ENCODE results near the gene ROBO1.
"Not testable (repeated sequence)": the region's sequence is repeated elsewhere in the genome, so short reads cannot be mapped to it uniquely, and the experiment has no call there.

ROBO1 gene

DNA sequence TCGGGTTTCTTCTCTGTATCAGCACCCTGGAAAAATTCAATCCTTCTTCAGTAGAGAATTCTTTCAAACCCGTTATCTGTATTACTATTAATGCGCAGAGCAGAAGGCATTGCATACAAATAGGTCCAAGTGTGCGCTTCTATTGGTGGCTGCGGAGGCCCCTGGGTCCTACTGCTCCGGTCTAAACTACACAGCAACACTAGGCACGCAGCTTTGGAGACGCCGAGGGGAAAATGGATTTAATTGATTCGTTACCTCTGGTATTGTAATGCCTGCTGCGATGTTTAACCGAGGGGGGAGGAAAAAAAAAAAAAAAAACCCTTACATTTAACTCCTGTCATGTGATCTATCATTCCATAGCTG is at the start of gene ROBO1:
TSS of gene ROBO1 (minus strand) at position 94 of the 363 bp plus-strand sequence.
- DNase-seq: no peak

DNA sequence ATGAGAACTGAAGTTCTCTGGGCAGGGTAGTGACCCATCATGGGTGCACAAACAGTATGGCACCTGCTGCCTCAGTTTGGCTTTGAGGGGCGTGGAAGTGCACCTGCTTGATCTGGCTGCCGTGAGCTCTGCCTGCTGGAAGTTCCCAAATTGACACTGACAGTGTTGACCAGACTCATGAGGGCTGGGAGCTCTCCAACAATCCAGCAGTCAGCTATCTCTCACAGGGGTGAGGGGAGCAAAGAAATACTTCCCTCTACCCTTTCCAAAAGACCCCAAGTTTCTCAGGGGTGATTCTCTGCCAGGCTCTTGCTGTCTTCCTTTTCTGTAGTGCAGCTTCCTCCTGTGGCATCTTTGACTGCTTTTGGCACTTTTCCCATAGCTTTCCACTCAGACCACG is 49.4 kb upstream of the ROBO1 start:
- DNase-seq: no peak

DNA sequence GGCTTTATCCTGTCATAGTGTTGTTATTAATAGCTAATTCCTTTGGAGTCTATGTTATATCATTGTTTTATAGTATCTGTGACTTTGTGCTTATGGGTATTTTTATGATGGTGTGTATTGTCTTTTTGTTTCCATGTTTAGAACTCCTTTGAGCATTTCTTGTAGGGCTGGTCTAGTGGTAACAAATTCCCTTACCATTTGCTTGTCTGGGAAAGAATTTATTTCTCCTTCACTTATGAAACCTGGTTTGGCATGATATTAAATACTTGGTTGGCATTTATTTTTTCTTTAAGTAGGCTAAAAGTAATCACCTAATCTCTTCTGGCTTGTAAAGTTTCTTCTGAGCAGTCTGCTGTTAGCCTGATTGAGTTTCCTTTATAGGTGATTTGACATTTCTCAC is 47.7 kb upstream of the ROBO1 start:
- DNase-seq: no peak

DNA sequence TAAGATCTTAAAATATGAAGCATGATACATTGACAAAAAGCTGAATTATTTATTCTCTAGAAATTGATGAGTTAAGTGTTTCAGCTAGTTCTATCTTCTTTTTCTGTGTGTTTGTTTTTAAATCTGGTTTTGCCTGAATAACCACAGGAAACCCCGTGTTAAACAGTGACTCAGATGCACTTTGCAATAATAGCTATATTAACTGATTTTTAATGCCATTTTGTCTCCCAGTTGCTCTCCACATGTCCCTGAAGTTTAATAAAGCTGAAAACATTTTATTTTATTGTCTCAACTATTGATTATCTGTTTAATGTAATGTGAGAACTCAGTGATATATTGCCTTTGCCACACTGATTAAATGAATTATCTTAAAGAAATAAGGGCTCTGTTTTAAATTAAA is 42.8 kb upstream of the ROBO1 start:
- DNase-seq: no peak

DNA sequence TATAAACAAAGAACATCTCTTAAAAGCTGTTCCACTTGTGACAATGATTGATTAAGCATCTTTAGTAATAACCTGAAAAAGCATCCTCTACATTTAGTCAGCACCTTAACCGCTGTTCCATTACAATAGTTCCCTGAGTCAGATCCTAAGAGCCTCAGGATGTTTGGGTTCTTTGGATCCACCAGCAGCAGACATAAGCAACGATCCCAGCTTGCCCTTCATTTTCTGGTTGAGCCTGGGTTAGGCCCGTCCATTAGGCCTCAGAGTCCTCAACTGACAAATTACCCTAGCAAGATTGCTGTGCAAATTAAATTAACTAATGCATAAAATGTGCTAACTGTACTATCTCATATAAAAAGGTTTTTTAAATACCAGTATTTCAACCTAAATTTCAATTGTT is 42.3 kb upstream of the ROBO1 start:
- no peak for DNase-seq

DNA sequence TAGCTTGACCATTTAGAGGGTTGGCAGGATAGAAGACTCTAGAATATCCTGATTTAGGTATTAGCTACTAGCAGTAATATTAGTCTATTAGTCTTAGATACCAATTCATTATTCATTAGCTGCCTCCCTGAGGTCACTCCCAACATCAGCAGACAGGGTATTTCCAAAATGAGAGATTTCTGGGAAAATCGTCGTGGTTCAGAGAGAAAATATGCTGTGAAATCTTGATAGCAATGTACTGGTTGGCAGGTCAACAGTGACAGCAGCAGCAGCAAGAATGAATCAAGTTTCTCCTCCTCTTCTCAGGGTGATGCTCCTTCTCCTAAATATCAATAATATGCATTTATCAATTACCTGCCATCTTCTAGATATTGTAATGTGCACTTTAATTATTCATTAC is 41.3 kb upstream of the ROBO1 start:
- DNase-seq: no peak

DNA sequence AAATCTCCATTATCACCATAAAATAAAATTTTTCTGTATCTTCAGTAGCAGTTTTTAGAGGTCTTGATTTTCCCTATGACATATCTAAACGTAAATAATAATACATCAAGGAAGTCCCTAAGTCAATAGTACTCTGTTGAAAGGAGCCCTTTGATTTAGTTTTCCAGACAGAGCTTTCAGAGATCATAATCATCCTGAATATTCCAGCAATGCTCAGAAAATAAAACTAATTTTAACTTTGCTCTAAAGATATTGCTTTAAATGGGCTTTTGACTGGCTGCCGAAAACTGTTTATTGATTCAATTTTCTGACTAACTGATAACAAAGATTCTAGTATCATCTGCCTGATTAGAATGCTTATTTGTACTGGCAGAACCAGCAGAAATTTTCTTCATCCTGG is 40.7 kb upstream of the ROBO1 start:
- no peak for DNase-seq

DNA sequence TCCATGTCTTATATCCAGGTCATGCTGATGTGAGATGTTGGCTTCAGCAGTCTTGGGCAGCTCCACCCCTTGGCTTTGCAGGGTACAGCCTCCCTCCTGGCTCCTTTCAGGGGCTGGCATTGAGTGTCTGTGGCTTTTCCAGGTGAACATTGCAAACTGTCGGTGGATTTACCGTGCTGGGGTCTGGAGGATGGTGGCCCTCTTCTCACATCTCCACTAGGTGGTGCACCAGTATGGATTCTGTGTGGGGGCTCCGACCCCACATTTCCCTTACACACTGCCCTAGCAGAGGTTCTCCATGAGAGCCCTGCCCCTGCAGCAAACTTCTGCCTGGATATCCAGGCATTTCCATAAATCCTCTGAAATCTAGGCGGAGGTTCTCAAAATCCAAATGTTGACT is 22.4 kb upstream of the ROBO1 start:
- not testable (repeated sequence) for DNase-seq

DNA sequence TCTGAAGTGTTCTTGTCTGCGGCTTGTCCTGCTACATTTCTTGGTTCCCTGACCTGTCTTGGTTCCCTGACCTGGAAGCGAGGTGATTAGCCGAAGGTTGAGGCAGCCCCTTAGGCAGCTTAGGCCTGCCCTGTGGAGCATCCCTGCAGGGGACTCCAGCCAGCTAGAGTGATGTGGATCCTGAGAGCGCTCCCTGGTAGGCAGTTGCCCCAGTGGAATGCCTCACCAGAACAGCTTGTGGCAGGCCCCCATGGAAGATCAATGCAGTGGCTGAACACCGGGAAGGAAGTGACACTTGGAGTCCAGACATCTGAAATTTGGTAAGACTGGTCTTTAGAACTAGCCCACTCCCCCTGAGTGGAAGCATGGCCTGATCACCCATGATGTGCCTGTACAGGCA is 5.5 kb upstream of the ROBO1 start:
- DNase-seq: no peak

DNA sequence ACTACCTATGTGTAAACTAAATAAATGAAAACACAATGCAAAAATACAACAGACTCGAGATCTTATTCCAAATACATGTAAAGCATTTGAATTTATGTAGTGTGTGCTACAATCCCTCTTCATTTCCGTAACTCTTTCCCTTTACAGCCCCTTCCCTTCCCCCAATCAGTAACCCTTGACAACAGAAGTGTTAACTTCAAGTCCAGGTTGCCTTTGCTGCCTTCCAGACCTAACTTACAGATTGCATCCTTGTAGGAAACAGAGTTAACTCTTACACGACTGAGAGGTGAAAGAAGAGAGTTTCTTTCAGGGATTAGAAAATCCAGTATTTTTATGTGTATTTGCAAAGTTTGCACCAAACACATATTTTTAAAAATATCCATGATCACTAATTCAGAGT is 1.4 kb upstream of the ROBO1 start:
- DNase-seq: no peak

DNA sequence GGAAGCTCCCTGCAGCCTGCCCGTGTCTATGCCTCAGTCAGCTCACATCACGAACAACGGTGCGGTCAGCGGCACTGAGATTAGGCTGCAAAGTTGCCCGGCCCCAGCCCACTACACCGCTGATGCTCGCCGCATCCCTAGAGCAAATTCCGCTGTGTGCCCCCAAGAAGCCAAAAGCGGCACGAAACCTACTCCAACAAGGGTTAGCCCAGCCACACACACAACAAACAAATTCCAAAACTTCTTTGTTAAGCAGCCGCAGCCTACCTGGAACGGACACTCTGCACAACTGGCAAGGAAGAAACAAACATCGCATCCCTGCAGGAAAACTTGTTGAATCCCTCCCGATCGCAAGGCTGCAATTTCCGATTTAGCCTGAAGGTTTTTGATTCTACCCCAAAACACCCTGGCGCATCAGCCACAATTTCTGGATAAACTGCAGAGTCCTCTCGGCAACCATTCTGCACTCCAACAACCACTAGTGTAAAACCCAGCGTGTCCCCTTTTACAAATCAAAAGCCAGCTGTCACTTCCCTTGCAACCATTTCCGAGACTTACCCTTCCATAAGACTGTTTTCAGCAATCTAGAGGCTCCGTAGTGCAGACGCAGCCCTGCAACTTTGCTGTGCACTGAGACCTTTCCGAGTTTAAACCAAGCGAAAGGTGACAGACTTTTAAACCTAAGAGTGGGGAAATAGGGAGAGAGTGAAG is 449 bp downstream of the ROBO1 start:
- DNase-seq: no peak

DNA sequence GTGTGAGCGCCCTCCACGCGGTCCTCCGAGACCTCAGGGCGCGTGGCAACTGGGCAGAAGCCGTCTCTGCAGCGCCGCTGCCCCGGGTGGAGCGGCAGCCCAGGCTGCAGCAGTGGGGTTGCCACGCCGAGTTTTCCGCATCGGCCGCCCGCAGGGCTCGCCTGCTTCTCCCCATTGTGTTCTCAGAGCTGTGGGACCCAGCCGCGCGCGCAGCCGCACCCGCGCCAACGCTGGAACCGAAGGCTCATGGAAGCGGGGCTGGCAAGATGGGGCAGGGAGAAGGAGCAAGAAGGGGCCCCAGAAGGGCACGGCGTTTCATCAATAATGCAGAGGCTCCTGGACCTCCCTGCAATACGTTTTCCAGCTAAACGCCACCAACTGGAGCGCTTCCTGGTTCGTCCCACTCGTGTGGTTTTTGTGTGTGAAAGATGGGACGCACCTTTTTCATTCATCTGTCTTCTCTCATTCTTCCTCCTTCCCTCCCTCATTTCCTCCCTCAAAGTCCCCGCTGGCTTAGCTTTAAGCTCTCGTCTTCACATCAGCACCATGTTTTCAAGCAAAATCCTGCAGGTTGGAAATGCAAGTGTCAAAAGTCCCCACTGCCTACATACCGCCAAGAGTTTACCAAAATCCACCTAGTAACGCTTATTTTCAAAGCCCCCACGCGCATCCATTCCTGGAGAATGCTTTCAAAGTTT is 1.2 kb downstream of the ROBO1 start:
- DNase-seq: no peak

DNA sequence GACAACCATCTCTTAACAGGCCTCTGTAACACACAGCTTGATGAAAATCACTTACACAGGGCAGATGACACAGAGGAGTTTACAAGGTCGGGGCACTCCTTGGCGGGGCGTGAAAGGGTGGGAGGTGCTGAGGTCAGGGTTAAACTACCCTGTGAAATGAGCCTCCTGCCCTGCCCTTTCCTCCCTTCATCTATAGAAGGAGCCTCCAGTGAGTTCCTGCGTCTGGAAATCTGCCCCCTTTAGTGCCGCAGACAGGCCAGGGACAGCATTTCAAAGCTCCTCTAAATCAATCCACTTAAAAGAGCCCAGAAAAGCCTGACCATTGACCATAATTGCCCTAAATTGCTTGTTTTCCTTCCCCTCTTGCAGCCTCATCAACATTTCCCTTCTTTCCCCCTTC is 1.9 kb downstream of the ROBO1 start:
- DNase-seq: no peak

DNA sequence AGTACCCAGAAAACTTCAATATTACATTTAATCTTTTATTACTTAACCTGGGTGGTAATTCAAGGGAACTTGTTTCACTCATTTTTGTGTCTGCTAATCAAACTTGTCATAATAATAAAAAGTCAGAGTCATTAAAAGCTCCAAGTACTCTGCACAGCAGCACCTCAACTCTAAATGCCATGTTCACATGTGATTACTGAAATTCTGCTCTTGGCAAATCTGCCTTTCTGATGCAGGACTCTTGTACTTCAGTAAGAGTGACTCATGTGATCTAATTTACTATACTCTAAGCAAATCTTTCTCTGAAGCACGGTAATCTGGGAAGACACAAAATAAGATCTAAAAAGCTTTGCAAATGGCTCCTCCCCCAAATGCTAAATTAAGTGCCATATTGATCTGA is 6.4 kb downstream of the ROBO1 start:
- no peak for DNase-seq

DNA sequence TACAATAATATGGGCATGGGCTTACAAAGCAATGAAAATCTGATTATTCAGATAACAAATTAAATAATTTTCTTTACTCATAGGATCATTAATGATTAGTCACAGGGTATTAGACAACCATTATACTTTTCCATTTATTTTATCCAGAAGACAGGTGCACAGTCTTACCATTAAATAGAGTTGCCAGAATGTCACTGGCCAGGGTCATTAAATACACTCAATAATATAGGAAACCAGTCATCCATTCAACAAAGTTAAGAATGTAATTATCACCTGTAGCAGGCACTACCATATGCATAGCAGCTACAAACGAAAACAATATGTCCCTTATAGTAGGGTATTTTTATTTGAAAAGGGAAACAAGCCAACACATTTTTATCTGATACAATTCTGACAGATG is 16.1 kb downstream of the ROBO1 start:
- DNase-seq: no peak

DNA sequence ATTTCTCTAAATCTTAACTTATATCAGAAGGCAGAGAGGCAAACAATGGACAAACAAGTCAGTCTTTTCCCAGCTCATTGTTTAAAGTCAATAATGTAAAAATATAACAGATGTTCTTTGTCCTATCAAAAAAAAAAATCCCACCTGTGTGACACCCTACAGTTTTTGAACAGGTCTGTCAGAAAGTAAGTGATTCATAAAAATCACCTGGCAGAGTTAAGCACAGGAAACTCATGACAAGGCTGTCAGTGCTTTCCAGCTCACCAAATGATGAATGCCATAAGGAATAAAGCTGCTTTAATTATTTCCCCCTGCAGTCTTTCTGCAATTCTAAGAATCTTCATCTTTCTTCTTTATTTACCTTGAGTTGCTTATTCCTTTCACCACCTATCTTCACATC is 30.3 kb downstream of the ROBO1 start:
- no peak for DNase-seq

DNA sequence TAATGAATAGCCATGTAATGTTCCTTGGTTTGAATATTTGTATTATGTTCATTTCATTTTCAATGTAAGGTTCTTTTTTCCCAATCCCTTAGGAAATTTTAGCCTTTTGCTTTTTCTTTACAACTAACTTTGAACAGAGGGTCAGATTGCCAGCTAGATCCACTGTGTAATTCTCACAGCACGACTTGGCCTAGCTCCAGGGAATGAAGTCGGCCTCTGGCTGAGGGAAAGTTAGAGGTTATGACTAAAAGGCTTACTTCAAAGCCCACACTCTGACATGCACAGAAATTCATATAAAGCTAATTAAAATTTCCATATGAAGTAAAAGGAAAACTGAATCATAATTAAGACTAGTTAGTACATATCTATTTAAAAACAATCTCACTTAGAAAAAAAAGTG is 38.7 kb downstream of the ROBO1 start:
- no peak for DNase-seq

DNA sequence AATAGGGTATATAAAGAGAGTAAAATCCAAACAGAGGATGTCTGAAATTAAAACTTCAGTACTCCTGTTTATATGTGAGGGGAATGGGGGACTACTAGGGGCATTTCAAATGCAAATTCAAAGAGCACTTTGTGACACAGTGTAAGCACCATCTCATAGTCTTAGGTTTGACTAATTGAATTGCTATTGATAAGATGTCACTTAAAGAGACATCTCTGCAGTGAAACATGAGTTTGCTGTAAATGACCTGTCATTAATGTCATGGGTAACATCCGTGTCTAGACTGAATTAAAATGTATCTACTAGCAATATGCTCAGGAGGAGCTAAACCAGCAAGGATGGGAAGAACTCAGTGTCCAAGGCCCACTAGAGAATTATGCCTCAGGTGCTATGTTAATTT is 41.0 kb downstream of the ROBO1 start:
- DNase-seq: no peak

DNA sequence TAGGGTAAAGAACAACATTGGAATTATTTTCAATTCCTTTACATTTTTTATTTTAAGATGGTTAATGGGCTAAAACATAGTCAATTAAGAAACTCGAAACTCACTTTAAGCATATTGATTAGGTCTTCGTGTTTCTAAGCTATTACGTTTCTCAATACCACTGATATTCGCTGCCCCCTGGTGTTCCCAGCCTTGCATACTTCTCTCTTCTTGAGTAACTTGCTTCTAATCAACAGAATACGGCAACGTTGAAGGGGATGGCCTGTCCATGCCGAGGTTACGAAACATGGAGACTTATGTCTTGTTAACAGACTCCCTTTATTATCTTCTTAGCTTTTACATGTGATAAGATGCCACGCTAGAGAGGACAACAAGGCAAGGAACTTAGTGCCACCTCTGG is 43.6 kb downstream of the ROBO1 start:
- no peak for DNase-seq

DNA sequence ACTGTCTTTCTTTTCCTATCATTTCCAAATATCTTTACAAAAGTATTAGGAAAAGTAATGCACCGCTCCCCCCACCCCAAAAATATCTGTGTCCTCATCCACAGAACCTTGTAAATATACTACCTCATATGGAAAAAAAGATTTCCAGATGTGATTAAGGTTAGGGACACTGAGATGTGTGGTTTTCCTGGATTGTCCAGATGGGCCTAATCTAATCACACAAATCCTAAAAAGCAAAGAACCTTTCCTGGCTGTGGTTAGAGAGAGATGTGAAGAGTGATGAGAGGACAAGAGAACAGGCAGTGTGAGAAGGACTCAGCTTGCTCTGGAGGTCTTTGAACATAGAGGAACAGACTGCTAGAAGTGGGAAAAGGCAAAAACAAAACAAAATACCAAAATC is 77.7 kb downstream of the ROBO1 start:
- DNase-seq: no peak

DNA sequence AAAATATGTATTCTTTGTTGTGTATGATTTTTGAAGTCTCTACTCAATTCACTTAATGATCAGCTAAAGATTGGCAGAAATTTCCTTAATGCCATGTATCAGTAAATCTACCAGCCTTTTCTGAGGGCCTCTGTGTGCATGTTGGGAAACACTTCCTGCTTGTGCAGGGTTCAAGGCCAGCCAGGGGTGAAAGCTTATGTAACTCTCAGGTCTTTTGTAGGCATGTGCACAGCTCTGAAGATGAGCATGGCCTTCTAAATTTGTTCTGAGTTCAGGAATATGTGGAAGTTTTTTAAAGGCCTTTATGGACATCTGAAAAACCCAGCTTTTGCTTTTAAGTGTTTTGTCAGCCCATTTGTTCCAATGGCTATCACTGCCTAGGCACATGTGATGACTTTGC is 82.7 kb downstream of the ROBO1 start:
- DNase-seq: no peak

DNA sequence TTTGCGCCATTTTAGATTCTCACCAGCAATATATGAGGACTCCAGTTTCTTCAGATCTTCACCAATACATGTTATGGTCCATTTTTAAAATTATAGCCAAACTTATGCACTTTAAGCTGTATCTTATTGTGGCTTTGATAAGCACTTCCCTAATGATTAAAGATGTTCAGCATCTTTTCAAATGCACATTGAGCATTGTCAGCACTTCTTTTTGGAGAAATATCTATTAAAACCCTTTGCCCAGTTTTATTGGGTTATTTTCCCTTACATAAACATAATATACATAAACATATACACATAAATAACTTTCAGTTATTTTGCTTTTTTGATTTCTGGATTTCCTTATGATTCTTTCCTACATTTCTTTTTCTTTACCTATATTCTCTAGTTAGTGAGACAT is 83.8 kb downstream of the ROBO1 start:
- DNase-seq: no peak

DNA sequence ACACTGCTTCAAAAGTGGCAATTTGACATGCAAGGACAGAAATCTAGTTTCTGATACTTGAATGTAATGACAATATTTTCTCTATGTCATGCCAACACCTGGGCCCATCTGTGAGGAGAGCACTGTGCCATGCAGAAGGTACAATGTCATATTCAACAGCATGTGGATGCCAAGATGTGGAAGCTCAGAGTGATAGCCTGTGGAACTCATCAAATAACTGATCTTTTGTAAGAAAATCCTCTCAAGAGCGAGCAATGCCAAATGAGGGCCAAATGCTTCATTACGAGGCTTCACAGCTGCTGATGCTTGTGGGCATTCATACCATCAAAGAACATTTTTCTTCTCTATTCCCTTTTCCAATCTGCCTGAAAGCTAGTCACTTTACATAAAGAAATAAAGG is 95.1 kb downstream of the ROBO1 start:
- DNase-seq: no peak

DNA sequence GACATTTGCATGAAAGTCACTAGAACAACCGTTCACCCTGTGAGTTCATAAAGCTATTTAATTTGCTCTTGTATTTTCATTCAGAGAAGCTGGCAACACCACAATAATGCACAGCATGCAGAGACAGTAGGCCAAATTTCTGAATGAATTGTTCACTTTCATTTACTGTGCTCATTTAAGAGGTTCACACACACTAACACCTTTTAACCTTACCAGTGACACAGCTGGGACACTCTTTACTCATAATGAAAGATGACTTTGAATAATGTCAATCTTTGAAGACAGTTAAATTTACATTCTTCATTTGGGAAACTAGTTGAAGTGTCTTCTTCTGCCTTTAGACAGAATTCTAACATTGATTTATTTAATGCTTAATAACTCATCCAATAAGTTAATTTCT is 95.7 kb downstream of the ROBO1 start:
- no peak for DNase-seq

DNA sequence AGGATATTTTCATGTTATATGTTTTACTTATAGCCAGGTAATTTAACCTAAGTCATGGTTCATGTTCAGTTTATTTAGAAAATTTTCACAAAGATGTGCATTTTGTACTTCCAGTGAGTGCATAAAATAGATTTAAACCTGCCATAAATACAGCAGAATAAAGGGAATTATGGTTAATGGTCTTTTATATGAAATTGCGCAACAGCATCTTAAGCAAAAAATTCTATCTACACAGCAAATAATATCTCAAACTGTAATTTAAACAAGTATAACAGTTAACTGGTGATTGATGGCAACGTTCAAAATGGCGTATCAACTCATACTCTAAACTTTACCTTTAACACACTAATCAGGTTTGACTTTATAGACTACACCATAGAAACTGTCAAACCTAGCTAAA is 97.6 kb downstream of the ROBO1 start:
- no peak for DNase-seq
